Right lung (tissue), 10 donors: ENCODE data around the gene ZNF565. TPM values are rescaled to one million over a fixed set of nuclear protein-coding genes. Genes with fewer than 3 reads are reported as not detected.
"Not testable (repeated sequence)": the region's sequence is repeated elsewhere in the genome, so short reads cannot be mapped to it uniquely, and the experiment has no call there.

Source experiments
- DNase-seq, 2 donors: peaks; one replicate each; pipeline ENCODE4 v3.0.0-alpha.2; 2013
- long read RNA-seq, 8 donors: transcript quantifications; one replicate each; lab custom pipeline, GENCODE V29; 2026
- polyA plus RNA-seq, 5 donors: library from polyadenylated mRNA; unstranded; fragments of 120-200 nt; gene quantifications; one replicate each; pipeline versions ENCODE4 v1.2.1 to v1.2.3, GENCODE V29; 2013; ENCODE audit warnings: inconsistent platforms in 1 of 5, low replicate concordance in 1 of 5; ENCODE audit not compliant: insufficient read length in 5 of 5, insufficient read depth in 1 of 5

The ZNF565 gene
- 1 to 10 TPM; 5.4 to 7.6 (median 7.1) TPM for polyA plus RNA-seq
- long read RNA-seq, donor 1, partial matches to known transcripts: 0 of 32 reads
- long read RNA-seq, donor 1, other reads (novel, unspliced or antisense): 28 of 32 reads
- long read RNA-seq, donor 2, partial matches to known transcripts: 6 of 14 reads
- long read RNA-seq, donor 2, other reads (novel, unspliced or antisense): 7 of 14 reads
- long read RNA-seq, donor 3, partial matches to known transcripts: 141 of 150 reads
- long read RNA-seq, donor 3, other reads (novel, unspliced or antisense): 9 of 150 reads
- long read RNA-seq, donor 4: 0 reads
- long read RNA-seq, donor 5, partial matches to known transcripts: 115 of 164 reads
- long read RNA-seq, donor 5, other reads (novel, unspliced or antisense): 45 of 164 reads
- long read RNA-seq, donor 6, partial matches to known transcripts: 0 of 31 reads
- long read RNA-seq, donor 6, other reads (novel, unspliced or antisense): 29 of 31 reads
- long read RNA-seq, donor 7, partial matches to known transcripts: 139 of 172 reads
- long read RNA-seq, donor 7, other reads (novel, unspliced or antisense): 32 of 172 reads
- long read RNA-seq, donor 8, partial matches to known transcripts: 0 of 2 reads
- long read RNA-seq, donor 8, other reads (novel, unspliced or antisense): 0 of 2 reads

DNA sequence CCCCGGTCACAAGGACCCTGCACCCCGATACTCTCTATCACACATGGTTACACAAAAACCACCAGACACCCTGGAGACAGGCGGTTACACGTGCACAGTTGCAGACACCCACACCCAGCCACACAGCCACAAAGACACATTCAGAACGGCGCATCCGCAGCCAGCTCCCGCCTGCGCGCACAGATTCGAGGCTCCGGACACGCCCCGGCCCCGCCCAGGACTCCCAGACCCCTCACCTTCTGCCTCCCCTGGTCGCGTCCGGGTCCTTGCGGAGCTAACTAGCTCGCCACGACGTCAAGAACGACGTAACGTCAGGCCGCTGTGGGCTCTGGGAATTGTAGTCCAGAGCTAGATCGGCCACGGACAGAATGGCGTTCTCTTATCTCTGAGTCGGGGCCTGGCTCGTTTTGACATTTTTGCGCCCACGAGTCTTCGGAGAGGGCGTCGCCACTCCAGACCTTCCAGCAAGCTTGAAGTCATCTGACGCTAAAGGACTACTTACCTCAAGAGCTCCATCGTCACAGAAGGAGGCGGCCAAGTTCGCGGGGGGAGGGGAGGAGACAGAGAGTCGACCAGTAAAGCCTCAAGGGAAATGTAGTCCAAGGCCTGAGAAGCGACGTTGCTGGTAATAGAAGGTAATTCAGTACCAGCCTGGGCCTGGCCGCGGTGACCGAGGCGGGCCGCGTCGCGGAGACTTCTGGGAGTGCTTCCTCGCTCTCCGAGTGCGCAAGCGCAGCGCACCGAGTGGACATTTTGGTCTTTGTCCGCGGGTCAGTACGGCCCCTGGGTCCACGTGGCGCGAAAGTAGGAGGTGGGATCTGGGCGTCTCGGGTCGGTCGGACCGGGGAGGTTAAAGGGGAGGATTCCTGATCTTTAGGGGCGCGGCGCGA lies at the start of gene ZNF565, which contains the start of gene ZNF146:
Gene ZNF565 (minus strand): TSS at position 280 of the 890 bp plus-strand sequence. CDS start 12,680 bp downstream, outside the sequence.
Gene ZNF146 (plus strand): TSS at position 721 of the 890 bp plus-strand sequence. CDS start 21,335 bp downstream, outside the sequence.
- peak; percentile 98 to 99 for DNase-seq

DNA sequence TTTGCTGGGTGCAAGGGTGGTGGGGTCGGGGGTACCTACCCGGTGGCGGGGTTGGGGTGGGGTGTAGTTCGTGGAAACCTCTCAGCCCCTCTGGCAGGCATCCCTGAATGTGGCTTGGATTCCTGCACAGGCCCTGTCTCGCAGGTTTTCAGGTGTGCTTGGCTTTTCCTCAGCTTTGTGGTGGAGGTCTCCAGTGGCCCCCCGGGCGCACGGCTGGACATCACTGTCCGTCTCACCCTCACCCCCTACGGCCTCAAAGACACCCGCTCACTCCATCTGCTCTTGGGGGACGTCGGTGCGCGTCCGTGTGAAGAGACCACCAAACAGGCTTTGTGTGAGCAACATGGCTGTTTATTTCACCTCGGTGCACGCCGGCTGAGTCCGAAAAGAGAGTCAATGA lies 44.7 kb upstream of the ZNF565 start:
- no peak for DNase-seq

DNA sequence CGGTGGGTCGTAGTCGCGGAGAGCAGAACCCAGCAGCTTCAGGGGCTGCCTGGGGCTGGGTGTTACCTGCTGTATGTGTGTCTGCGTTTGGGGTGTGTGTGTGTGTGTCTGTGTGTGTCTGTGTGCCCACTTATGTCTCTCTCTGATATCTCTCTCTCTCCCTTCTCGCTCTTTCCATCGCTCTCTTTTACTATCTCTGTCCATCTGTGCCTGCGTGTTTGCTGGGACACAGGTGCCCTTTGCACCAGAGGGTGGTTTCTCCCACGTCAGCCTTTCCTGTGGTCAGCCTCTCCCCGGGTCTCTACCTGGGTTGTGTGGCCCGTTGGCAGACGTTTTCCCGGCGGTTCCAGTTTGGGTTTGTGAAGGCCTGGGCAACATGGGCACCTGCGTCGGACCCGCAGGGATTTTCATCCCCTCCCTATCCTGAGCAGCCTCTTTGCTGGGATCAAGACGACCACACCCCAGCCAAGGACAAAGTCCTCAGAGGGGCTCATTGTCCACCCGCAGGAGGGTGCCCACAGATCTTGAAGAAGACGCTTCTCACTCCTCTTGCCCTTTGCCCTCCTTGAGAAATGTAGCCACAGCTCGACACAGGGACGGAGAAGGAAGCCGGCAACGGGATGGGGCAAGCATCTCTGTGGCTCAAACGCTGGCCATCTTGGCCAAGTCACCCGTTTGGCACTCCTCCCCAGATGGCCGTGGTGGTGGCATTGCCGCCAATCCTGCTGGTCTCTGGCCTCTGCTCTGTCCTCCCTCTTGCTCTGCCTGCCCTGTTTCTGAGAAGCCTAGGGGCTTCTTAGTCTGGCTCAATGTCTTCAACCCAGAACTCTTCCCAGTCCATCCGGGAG lies 43.8 kb upstream of the ZNF565 start:
- no peak for DNase-seq

DNA sequence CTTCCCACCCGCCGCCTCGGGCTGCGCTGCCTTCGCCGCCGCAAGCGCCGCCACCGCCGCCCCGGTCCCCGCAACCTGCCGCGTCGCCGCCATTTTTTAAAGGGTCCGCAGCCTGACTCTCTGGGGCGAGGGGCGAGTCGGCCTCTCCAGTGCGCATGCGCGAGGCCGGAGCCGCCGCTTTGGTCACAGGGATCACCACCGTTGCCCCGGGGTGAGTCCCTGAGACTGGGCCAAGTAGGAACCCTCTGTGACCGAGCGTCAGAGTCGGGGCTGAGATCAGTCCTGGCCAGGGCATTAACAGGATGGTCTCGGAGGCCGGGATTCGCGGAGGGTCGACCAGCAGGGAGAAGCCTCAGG lies 43.0 kb upstream of the ZNF565 start:
- DNase-seq: peak in 1 of 2 donors; percentile 5

DNA sequence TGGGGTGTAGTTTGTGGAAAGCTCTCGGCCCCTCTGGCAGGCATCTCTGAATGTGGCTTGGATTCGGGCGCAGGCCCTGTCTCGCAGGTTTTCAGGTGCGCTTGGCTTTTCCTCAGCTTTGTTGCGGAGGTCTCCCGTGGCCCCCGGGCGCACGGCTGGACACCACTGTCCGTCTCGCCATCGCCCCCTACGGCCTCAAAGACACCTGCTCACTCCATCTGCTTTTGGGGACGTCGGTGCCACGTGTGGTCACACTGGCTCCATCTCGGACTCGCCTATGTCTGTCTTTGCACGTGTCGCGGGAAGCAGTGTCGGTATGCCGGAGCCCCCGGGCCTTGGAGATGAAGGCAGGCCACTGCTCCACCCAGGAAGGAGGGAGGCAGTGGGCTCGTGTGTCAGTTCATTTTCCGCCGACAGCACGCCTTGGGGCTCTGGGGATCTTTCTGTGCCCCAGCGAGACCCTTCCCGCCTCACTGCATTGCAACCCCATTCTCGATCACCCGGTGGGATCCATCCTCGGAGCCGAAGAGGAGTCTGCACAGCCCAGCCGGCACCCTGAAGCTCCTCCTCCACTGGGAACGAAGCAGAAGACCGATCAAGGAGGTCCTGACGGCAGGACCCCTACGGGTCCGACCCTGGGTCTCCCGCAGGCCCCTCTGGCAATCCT lies 42.5 kb upstream of the ZNF565 start:
- DNase-seq: no peak

DNA sequence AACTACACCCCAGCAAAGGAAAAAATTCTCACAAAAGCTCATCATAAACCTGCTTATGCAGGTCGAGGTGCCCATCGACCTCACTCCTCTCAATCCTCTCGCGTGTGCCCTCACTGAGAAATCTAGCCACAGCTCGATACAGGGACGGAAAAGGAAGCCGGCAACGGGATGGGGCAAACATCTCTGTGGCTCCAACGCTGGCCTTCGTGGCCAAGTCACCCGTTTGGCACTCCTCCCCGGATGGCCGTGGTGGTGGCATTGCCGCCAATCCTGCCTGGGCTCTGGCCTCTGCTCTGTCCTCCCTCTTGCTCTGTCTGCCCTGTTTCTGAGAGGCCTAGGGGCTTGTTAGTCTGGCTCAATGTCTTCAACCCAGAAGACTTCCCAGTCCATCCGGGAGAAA lies 41.6 kb upstream of the ZNF565 start:
- no peak for DNase-seq

DNA sequence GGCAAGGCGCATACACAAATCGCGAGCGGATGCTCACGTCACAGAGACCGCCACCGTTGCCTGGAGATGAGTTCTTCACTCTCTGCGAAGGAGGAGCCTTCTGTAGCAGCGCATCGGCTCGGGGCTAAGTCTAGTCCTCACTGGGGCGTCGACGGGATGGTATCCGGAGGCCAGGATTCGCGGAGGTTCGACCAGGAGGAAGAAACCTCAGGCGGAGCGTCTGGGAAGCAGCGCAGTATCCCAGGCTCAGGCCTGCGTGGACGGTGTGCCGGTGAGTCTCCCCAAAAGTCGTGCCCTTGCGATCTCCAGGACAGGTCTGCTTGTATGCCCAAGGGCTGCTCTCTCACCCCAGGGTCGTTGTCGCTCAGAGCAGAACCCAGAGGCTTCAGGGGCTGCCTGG lies 40.9 kb upstream of the ZNF565 start:
- no peak for DNase-seq

DNA sequence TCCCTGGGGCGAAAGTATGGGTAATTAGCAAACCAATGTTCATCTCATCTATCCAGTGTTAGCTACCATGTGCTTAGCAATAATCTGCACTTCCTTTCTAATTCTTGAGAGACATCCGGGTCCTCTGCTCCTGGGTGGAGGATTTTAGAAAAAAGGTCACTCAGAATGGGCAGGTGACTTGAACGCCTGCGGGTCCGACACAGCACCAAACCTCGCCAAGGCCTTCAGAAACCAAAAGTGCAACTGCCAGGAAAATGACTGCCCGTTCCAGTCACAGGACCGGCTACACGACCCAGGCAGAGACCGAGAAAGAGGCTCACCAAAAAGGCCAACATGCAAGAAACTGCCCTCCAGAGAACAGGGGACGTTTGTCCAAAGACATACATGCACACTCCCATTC lies 40.4 kb upstream of the ZNF565 start:
- DNase-seq: no peak

DNA sequence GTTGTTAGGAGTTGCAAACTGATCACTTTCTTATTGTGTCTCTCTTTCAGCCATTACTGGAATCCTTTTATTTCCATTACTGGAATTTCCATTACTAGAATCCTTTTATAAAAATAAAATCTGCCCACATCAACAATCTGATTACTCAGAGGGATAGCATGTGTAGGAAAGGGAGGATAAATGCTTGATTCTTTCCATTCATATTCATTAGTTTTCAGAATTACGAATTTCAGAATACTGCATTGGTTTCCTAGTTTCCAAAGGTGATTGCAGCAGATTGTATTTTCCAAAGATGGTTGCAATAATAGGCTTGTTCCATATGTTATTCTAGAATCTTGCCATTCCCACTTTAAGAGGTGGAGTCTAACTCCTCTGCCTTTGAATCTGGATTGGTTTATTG lies 37.6 kb upstream of the ZNF565 start:
- no peak for DNase-seq

DNA sequence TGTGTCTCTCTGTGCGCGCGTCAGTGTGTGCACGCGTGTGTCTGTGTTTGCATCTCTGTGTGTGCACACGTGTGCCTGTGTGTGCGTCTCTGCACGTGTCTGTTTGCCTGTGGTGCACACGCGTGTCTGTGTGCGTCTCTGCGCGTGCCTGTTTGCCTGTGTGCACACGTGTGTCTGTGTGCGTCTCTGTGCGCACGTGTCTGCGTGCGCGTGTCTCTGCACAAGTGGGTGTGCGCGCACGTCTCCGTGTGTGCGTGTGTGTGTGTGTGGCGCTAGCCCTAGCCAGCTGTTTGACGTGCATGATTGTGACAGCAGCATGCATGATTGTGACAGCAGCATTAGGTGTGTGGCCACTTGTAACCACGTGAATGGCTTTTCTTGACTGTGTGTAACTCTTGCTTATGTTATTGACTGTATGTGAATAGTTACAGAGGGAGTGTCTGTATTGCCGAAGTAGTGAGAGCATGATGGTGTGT lies 31.6 kb upstream of the ZNF565 start:
- no peak for DNase-seq

DNA sequence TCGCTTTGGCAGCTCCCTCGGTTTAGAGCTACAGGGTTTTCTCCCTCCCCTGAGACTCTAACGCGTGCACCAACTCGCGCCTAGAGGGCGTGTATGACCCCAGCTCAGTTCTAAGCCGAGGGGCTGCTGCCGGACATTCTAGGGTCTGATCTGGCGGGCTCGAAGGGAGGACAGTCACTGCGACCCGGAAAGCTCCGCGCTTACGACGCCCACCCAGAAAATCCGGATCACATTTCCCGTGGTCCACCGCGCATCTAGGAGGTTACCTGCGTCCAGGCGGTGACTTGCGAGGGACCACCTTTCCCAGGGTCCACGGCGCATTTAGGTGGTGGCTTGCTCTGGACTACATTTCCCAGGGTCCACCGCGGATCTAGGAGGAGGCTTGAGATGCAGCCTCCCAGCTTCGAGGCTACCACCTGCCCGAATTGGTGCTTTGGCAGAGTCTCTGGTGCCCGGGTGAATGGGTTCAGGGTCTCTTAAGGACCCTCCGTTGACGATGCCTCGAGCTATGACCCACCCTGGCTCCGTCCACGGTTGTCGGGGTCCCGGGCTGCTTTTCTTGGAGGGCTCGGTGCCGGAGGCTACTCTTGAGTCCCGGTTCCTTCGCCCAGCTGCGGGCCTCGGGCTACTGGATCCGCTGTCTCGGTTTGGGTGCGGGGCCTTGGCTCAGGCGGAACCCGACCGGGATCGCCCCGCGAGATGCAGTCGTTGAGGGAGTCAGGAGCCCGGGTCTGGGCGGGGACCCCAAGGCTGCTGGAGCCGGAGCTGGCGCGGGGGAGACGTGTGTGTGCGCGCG lies 30.9 kb upstream of the ZNF565 start:
- peak; percentile 40 to 47 for DNase-seq

DNA sequence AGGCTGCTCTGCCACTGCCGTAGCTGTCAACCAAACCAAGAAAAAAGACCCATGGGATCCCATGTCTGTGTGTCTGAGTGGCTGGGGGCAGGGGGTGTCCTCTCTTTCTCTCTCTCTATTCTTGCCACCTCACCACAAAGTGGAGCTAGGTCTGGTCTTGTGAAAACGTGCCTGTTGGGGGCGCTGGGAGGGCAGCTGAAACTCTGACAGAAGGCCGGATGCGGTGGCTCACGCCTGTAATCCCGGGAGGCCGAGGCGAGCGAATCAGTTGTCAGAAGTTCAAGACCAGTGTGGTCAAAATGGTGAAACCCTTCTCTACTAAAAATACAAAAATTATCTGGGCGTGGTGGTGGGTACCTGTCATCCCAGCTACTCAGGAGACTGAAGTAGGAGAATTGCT lies 29.6 kb upstream of the ZNF565 start:
- no peak for DNase-seq

DNA sequence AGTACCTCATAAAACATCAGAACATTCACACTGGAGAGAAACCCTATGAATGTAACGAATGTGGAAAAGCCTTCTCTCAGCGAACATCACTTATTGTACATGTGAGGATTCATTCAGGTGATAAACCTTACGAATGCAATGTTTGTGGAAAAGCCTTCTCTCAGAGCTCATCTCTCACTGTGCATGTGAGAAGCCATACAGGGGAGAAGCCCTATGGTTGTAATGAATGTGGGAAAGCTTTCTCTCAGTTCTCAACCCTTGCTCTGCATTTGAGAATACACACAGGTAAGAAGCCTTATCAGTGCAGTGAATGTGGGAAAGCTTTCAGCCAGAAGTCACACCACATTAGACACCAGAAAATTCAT lies 22.5 kb upstream of the ZNF565 start:
- DNase-seq: no peak

DNA sequence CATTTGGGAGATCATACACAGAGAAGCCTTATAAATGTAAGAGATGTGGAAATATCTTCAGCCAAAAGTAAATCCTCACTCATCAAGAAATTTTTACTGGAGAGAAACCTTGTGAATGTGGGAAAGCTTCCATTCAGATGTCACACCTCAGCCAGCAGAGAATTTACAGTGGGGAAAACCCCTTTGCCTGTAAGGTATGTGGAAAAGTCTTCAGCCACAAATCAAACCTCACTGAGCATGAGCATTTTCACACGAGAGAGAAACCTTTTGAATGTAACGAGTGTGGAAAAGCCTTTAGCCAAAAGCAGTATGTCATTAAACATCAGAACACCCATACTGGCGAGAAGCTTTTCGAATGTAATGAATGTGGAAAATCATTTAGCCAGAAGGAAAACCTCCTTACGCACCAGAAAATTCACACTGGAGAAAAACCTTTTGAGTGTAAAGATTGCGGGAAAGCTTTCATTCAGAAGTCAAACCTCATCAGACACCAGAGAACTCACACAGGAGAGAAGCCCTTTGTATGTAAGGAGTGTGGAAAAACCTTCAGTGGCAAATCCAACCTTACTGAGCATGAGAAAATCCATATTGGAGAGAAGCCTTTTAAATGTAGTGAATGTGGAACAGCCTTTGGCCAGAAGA lies 22.0 kb upstream of the ZNF565 start:
- no peak for DNase-seq

DNA sequence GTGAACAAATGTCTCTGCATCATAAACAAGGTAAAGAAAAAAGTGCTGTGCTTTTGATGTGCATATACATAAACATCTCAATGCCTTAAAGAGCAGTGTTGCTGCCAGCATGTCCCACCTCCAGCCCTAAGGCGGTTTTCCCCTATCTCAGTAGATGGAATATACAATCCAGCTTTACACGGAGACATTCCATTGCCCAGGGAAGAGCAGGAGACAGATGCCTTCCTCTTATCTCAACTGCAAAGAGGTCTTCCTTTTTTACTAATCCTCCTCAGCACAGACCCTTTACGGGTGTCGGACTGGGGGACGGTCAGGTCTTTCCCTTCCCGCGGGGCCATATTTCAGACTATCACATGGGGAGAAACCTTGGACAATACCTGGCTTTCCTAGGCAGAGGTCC lies 19.2 kb upstream of the ZNF565 start:
- not testable (repeated sequence) for DNase-seq

DNA sequence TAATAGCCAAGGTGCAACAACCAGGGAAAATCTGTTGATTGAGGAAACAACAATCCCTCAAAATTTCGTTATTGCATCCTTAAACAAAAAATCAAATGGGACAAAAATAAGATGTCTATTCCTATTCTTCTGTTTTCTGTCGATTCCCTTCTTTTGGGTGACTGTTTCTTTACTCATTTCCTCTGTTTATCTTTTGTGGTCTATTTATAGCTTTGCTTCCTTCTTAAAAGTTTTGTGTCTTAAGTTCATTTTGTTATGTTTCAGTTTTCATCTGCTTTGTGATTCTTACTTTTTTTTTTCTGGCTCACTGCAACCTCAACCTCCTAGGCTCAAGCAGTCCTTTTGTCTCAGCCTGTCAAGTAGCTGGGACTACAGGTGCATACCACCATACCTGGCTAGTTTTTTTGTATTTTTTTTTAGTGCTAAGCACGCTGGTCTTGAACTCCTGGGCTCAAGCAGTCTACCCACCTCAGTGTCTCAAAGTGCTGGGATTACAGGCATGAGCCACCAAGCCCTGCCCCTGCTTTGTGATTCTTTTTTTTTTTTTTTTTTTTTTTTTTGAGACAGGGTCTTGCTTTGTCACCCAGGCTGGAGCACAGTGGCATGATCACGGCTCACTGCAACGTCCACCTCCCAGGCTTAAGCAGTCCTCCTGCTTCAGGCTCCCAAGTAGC lies 10.9 kb upstream of the ZNF565 start:
- DNase-seq: no peak

DNA sequence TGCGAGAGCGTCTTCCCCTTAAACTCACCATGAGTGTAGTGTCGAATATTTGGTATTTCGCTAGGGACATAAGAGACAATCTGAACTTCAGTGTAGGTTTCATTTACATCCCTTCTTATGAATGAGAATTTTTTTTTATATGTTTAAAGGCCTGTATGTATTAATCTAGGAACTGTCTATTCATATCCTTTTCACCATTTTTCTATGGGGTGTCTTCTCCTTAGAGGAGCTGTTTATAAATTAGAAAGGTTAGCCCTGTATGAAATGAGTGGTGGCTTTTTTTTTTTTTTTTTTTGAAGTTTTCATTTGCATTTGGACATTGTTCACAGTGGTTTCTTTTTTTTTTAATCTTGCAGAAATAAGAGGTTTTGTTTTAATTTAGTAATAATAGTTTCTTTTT lies 8.0 kb upstream of the ZNF565 start:
- no peak for DNase-seq

DNA sequence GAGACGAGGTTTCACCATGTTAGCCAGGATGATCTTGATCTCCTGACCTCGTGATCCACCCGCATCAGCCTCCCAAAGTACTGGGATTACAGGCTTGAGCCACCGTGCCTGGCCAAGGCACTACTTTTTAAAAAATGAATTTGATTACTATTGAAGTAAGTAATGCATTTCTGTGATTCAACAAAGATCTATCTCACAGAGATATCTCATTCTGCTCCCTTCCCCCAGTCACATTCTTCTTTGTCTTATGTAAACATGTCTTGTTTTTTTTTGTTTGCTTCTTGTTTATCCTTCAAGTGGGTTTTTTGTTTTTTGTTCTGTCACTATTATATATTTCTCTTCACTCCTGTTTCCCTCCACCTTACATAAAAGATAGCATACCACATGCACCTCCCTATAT lies 7.0 kb upstream of the ZNF565 start:
- DNase-seq: no peak
